GM12891 (cell line): Measurements from ENCODE around the gene DNASE2.
"Not testable (repeated sequence)": the region's sequence is repeated elsewhere in the genome, so short reads cannot be mapped to it uniquely, and the experiment has no call there.

Experiments
- DNase-seq: peaks from one replicate; pipeline ENCODE4 v3.0.0; 2011; ENCODE audit warnings: low spot score; ENCODE audit not compliant: insufficient read length
- FAIRE-seq: peaks from 2 replicates; lab custom pipeline; 2011; peaks lifted over from hg19 to GRCh38; lab: Jason Lieb, UNC
- PAX5 ChIP-seq: IDR thresholded peaks from 2 replicates; pipeline ENCODE4 v1.6.1; 2011; ENCODE audit warnings: low read length, moderate library complexity, mild to moderate bottlenecking; ENCODE audit not compliant: insufficient read depth, severe bottlenecking
- POLR2A ChIP-seq: IDR thresholded peaks from 2 replicates; pipeline ENCODE4 v1.6.1; 2011; ENCODE audit warnings: low read depth, low read length, control low read depth
- POLR2AphosphoS5 ChIP-seq: IDR thresholded peaks from 2 replicates; pipeline ENCODE4 v1.6.1; 2011; ENCODE audit warnings: low read depth, low read length, control low read depth
- POU2F2 ChIP-seq: IDR thresholded peaks from 2 replicates; pipeline ENCODE4 v1.6.1; 2011; ENCODE audit warnings: low read depth, mild to moderate bottlenecking, control low read depth, low read length, moderate library complexity
- SPI1 ChIP-seq: IDR thresholded peaks from 2 replicates; pipeline ENCODE4 v1.6.1; 2011; ENCODE audit warnings: low read depth, low read length, control low read depth
- TAF1 ChIP-seq: IDR thresholded peaks from 2 replicates; pipeline ENCODE4 v1.6.1; 2011; ENCODE audit warnings: low read depth, low read length, control low read depth

Gene DNASE2

DNA sequence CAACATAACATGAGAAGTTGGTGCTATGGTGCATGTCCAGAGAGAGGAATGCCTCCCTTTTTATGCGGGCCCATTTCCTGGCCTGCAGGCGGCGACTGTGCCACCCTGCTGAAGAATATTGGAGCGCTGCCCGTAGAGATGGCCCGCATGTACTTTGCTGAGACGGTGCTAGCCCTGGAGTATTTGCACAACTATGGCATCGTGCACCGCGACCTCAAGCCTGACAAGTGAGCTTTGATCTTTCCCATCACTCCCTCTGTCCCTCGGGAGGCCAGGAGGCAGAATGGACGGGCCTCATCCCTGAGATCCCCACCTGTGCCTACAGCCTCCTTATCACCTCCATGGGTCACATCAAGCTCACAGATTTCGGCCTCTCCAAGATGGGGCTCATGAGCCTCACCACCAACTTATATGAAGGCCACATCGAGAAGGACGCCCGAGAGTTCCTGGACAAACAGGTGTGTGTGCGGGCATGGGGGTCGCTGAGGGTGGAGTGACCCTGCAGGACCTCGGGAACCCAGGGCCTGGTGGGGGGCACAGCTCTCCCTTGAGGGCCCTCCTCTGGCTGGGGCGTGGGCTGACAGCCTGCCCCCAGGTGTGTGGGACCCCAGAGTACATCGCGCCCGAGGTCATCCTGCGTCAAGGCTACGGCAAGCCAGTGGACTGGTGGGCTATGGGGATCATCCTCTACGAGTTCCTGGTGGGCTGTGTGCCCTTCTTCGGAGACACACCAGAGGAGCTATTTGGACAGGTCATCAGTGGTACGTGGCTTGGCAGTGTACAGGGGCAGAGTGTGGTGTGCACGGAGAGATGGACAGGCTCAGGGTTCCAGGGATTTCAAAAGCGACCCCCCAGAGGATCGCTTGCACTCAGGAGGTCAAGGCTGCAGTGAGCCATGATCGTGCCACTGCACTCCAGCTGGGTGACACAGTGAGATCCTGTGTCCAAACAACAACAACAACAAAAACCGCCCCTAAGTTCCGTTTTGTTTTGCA is 16.2 kb downstream of the DNASE2 start:
- FAIRE-seq (no peak), DNase-seq (no peak)
- TF ChIP-seq TAF1, result no peak

DNA sequence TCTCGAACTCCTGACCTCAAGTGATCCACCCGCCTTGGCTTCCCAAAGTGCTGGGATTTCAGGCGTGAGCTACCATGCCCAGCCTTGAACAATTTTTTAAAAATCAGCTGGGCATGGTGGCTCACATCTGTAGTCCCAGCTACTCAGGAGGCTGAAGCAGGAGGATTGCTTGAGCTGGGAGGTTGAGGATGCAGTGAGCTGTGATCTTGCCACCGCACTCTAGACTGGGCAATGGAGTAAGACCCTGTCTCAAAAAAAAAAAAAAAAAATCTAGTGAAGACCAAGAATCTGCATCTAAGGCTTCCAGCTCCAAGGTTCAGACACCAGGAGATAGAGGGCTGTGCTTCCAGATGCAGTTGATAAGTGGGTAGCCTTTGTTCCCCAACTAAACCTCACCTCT is 17.1 kb downstream of the DNASE2 start:
- FAIRE-seq (no peak), DNase-seq (no peak)
- TF ChIP-seq POU2F2 (no peak), TAF1 (no peak), SPI1 (no peak), POLR2A (no peak)

DNA sequence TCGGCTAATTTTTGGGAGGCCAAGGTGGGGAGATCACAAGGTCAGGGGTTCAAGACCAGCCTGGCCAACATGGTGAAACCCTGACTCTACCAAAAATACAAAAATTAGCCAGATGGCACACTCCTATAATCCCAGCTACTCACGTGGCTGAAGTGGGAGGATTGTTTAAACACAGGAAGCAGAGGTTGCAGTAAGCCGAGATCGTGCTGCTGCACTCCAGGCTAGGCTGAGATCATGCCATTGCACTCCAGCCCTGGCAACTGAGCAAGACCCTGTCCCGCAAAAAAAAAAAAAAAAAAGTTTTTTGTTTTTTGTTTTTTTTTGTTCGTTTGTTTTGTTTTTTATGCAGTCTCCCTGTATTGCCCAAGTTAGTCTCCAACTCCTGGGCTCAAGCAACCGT is 21.7 kb downstream of the DNASE2 start:
- TF ChIP-seq POU2F2 (no peak), POLR2AphosphoS5 (no peak), PAX5 (no peak), TAF1 (no peak), POLR2A (no peak), SPI1 (no peak)
- no peak for DNase-seq
- FAIRE-seq, result no peak

DNA sequence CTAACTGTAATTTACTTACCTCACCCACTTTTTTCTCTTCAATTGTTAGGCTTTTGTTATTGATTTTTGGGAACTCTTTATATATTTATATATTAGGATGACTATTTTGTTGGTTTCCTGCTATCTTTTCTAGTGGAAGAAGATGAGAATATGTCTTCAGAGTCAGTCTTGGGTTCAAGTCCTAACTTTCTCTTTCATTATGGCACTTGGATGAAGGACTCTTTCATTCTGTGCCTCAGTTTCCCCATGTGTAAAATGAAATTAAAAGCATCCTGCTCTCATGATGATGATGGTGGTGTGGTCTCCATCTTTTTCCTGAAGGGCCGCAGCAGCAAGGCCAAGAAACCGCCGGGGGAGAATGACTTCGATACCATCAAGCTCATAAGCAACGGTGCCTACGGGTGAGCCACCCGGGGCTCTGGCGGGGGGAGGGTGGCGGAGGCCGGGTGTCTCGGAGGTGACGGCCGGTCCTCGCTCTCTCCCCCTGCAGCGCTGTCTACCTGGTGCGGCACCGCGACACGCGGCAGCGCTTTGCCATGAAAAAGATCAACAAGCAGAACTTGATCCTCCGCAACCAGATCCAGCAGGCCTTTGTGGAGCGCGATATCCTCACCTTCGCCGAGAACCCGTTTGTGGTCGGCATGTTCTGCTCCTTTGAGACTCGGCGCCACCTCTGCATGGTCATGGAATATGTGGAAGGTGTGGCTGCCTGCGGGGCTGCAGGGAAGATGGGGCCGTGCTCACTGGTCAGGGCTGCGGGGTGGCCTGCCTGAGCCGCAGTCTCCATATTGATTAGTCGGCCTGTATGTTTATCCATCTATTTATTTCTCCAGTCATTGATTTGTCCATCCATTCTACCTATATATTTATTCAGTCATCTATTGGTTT is 23.0 kb downstream of the DNASE2 start:
- no peak for TF ChIP-seq POU2F2
- TF ChIP-seq SPI1, result no peak
- no peak for TF ChIP-seq TAF1
- TF ChIP-seq POLR2AphosphoS5, result no peak
- TF ChIP-seq POLR2A, result no peak
- TF ChIP-seq PAX5, result no peak
- FAIRE-seq, result no peak

DNA sequence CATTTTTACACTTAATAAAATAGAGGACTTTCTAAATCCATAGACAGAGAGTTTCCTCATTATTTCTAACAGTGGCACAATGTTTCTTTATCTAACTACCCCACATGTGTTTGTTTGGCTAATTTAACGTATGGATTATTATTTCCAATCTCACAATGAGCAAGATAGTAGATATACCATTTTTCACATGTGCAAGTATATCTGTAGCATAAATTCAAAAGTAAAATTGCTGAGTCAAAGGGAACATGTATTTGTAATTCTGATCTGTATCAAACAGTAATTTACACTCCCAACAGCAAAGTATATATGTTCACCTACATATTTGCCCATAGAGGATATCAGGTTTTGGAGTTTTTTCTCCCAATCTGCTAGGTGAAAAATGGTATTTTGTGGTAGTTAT is 24.6 kb downstream of the DNASE2 start:
- DNase-seq (no peak), FAIRE-seq (no peak)
- TF ChIP-seq POLR2A (no peak), POU2F2 (no peak), TAF1 (no peak), PAX5 (no peak), SPI1 (no peak), POLR2AphosphoS5 (no peak)

More for the DNA sequence above, 23.0 kb downstream of the DNASE2 start:
- DNase-seq, result no peak

DNA sequence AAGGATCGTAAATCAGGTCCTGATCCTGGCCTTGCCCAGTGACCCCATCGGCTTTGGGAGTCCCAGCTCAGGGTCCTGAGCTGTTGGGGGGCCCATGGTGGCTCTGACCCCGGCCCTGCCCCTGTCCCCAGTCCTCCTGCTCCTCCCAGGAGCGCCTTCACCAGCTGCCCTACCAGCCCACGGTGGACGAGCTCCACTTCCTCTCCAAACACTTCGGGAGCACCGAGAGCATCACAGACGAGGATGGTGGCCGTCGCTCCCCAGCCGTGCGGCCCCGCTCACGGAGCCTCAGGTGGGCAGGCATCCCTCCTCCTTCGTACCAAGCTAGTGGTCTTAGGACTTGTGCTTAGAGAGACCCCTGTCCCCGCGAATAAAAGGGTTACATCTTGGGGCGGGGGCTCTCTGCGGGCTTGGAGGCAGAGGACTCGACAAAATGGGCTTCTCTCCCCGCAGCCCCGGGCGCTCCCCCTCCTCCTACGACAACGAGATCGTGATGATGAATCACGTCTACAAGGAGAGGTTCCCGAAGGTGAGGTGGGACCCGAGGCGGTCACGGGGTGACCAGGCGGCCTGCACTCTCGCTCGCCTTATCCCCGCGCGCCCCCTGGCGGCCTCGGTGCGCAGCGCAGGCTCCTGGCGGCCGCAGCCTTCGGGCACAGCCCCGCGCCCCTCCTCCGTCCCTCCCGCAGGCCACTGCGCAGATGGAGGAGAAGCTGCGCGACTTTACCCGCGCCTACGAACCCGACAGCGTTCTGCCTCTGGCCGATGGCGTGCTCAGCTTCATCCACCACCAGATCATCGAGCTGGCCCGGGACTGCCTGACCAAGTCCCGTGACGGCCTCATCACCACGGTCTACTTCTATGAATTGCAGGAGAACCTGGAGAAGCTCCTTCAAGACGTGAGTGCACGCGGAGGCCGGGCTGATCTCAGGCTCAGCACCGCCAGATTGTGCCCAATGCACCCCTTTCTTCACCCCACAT is 33.8 kb downstream of the DNASE2 start:
- FAIRE-seq, result peak; percentile 81
- DNase-seq, result peak; percentile 95
- TF ChIP-seq SPI1, result peak; percentile 38; the same call in 1 of the 2 replicates
- TF ChIP-seq TAF1, result no peak

DNA sequence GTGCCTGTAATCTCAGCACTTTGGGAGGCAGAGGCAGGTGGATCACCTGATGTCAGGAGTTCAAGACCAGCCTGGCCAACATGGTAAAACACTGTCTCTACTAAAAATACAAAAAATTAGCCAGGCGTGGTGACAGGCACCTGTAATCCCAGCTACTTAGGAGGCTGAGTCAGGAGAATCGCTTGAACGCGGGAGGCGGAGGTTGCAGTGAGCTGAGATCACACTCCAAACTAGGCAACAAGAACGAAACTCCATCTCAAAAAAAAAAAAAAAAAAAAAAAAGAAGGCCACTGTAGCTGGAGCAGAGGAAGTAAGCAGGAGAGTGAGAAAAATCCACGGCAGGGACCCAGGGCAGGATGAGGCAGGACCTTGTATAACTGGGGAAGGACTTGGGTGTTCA is 34.6 kb downstream of the DNASE2 start:
- DNase-seq, FAIRE-seq: not testable (repeated sequence)

DNA sequence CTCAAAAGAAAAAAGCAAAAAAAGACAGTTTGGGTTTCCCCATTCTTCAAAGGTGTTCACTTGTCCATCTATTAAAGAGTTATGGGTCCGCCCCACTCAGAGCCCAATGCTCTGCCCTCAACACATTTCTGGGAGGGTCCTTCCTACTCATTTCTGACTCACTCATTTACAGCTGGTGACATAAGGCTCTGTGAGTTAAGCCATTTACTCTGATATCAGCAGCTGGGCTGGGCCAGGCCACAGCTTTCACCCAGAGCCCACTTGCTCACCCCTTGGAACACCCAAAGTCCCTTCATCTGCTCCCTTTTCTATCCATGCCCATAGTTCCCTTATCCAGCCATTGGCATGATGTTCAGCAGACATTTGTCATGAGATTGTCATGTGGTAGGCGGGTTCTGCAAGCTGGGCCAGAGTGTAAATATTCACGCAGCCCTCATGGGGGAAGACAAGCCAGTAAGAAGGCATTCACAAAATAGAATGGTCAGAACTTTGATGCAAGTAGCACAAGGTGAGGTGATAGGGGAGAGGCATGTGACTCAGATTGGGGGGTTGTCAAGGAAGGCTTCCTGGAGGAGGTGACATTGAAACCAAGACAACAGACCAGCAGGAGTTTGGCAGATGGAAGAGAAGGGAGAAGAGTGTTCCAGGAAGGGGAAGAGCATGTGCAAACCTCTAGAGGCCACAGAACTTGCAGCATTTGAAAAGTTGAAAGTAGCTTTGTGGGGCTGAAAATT is 37.1 kb downstream of the DNASE2 start:
- no peak for FAIRE-seq
- no peak for TF ChIP-seq POLR2AphosphoS5
- no peak for TF ChIP-seq TAF1
- DNase-seq, result no peak

DNA sequence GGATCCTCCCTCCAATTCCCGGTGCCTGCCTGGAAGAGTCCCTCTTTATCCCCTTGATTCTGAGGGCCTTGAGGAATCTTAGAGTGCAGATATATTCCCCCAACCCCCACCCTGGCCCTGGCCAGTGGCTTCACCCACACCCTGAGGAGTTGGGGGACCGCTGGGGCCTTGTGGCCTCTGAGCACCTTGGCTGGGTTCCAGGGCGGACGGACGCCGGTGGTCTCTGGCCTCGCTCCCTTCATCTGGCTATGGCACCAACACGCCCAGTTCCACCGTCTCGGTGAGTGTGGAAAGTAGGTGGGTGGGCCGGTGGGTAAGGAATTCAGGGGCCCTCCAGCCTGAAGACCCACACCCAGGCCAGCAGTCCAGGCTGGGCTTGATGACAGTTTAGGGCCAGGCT is 37.9 kb downstream of the DNASE2 start:
- no peak for TF ChIP-seq POLR2AphosphoS5
- no peak for TF ChIP-seq POLR2A
- no peak for TF ChIP-seq POU2F2
- TF ChIP-seq PAX5, result no peak
- no peak for TF ChIP-seq TAF1
- TF ChIP-seq SPI1, result no peak
- DNase-seq (no peak), FAIRE-seq (no peak)
